Right atrium auricular region (tissue), 2 donors: Measurements from ENCODE around the gene PARD3B. TPM values are rescaled to one million over a fixed set of nuclear protein-coding genes. Genes with fewer than 3 reads are reported as not detected.

Experiments used
- DNase-seq: peaks from one replicate; pipeline ENCODE4 v3.0.0-alpha.2; 2019; ENCODE audit warnings: low spot score
- H3K27ac ChIP-seq, 2 donors: fragments of 200-600 bp; sonication (generic); 1 replicate in 1 of 2; 2 replicates in 1 of 2; pipeline ENCODE4 v1.5.1; 2016 to 2019
- H3K27me3 ChIP-seq, 2 donors: fragments of 200-600 bp; sonication (generic); one replicate each; pipeline versions ENCODE4 v1.5.1 to v1.6.0; 2017 to 2019
- H3K36me3 ChIP-seq: fragments of 200-600 bp; sonication (generic); one replicate; pipeline ENCODE4 v1.5.1; 2016
- H3K4me1 ChIP-seq, 2 donors: fragments of 200-600 bp; sonication (generic); one replicate each; pipeline versions ENCODE4 v1.5.1 to v1.6.0; 2017 to 2019
- H3K4me3 ChIP-seq, 2 donors: fragments of 200-600 bp; sonication (generic); 1 replicate in 1 of 2; 2 replicates in 1 of 2; pipeline ENCODE4 v1.5.1; 2017 to 2019; ENCODE audit warnings: mild to moderate bottlenecking in 1 of 2, moderate library complexity in 1 of 2
- H3K9me3 ChIP-seq, 2 donors: fragments of 200-600 bp; sonication (generic); one replicate each; pipeline ENCODE4 v1.5.1; 2019
- total RNA-seq, 2 donors: library from RNA; depleted of rRNA; stranded (reverse); fragments of >200 nt; gene quantifications; one replicate each; pipeline ENCODE4 v1.1.0, GENCODE V29; 2016
- TF ChIP-seq, protein P1 (sequence below), 2 donors: fragments of 200-600 bp; sonication (generic); IDR thresholded peaks; one replicate each; pipeline ENCODE4 v1.5.1; 2019; ENCODE audit warnings: antibody characterized with exemption in 2 of 2

The PARD3B gene
- total RNA-seq, 2 donors from 2014 or later = 7.4 to 12.2 TPM

DNA sequence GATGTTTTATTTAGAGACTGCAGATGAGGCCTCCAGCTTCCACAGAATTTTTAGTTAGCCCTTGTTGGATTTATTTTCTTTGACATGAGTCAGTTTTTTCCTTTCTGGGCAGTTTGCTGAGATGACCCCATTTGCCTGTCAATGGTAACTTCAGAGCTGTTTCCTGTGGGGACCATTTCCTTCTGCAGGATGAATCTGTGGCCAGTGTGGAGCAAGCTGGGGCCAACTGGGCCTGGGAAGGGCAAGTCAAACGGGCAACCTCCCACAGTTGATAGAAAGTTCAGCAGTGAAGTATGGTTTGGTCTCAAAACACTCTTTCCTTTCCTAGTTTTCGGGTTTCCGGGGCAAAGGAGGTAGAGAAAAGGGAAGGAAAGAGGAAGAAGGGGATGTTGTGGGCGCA lies 845.6 kb downstream of the PARD3B start:
- TF ChIP-seq, protein P1, sequence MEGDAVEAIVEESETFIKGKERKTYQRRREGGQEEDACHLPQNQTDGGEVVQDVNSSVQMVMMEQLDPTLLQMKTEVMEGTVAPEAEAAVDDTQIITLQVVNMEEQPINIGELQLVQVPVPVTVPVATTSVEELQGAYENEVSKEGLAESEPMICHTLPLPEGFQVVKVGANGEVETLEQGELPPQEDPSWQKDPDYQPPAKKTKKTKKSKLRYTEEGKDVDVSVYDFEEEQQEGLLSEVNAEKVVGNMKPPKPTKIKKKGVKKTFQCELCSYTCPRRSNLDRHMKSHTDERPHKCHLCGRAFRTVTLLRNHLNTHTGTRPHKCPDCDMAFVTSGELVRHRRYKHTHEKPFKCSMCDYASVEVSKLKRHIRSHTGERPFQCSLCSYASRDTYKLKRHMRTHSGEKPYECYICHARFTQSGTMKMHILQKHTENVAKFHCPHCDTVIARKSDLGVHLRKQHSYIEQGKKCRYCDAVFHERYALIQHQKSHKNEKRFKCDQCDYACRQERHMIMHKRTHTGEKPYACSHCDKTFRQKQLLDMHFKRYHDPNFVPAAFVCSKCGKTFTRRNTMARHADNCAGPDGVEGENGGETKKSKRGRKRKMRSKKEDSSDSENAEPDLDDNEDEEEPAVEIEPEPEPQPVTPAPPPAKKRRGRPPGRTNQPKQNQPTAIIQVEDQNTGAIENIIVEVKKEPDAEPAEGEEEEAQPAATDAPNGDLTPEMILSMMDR (IDR thresholded peaks at IDR 0.05) = no peak
- Histone ChIP-seq H3K27me3 (no peaks in the 10 kb centered on the region), H3K4me1 (no peaks in the 10 kb centered on the region), H3K27ac (no peak overlapping the region), H3K9me3 (no peaks in the 10 kb centered on the region), H3K4me3 (no peak overlapping the region), H3K36me3 (no peaks in the 10 kb centered on the region)
- no peak for DNase-seq

DNA sequence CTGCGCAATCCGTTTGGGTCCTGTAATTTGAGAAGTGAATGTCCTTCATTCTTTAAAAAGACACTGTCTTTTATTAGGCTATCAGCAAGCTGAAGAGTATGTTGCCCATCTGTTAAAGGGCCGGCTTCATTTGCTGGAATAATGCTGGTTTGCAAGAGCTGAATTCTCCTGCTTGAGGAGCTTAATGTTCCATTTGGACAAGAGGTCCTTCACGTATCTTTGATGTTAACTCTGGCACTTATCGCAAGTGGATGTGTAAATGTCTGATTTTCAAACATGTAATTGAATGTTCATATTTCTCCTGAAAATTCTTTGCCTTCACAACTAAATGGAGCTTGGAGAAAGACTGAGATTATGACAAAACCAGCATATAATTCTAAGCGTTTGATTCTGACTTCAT lies 856.2 kb downstream of the PARD3B start:
- no peaks in the 10 kb centered on the region for H3K9me3 ChIP-seq
- H3K4me3 ChIP-seq = no peak overlapping the region
- H3K27me3 ChIP-seq = no peaks in the 10 kb centered on the region
- no peaks in the 10 kb centered on the region for H3K36me3 ChIP-seq
- TF ChIP-seq, protein P1 (IDR thresholded peaks at IDR 0.05) = no peak
- DNase-seq = no peak
- no peak overlapping the region for H3K27ac ChIP-seq
- H3K4me1 ChIP-seq = peaks cover 0 to 11% of the 10 kb centered on the region in 2 donors

DNA sequence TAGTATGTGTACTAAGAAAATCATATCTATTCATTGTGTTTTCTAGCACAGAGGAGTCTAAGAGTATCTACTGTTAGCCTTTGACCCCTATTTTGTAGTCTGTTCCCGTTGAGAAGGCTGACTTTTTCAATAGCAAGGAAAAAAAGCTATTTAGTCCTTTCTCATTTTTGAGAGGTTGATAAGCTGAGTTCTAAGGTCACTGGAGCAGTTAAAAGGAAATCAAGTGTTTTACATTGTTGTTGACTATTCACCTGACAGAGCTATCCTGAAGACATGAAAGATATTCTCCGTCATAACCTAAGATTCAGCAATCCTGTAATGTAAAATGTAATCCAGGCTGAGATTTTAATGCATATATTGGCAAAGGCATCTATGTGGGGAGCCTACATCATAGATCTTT lies 856.7 kb downstream of the PARD3B start:
- DNase-seq = no peak
- Histone ChIP-seq H3K4me1 (peaks cover 0 to 11% of the 10 kb centered on the region in 2 donors), H3K4me3 (no peak overlapping the region), H3K9me3 (no peaks in the 10 kb centered on the region), H3K36me3 (no peaks in the 10 kb centered on the region), H3K27ac (no peak overlapping the region), H3K27me3 (no peaks in the 10 kb centered on the region)
- TF ChIP-seq, protein P1 (IDR thresholded peaks at IDR 0.05) = no peak

DNA sequence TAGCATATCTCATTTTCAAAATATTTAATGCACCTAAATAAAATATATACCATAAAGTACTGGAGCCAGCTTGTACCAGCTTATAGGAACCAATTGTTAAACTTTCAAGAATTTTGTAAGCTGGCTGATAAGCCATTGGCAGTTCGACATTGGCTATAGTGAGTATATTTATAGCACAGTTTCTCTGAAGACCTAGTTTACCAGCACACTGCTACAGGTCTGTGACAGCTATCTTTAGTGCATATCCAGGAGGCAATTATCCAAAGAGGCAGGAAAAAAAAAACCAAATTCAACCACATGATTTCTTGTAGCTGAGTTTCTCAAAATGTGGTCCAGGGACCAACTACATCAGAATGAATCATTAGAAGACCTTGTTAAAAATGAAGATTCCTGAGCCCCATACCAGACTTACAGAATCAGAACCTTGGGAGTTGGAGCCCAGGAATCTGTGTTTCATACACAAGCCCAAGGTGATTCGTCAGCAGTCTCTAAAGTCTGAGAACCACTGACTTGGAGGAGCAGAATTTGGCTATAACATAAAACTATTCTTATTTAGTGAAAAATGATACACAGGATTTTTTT lies 858.1 kb downstream of the PARD3B start:
- DNase-seq = no peak
- Histone ChIP-seq H3K4me3 (no peak overlapping the region), H3K36me3 (no peaks in the 10 kb centered on the region), H3K27ac (no peak overlapping the region), H3K4me1 (peaks cover 0 to 18% of the 10 kb centered on the region in 2 donors), H3K9me3 (no peaks in the 10 kb centered on the region), H3K27me3 (no peaks in the 10 kb centered on the region)
- TF ChIP-seq, protein P1 (IDR thresholded peaks at IDR 0.05) = no peak

DNA sequence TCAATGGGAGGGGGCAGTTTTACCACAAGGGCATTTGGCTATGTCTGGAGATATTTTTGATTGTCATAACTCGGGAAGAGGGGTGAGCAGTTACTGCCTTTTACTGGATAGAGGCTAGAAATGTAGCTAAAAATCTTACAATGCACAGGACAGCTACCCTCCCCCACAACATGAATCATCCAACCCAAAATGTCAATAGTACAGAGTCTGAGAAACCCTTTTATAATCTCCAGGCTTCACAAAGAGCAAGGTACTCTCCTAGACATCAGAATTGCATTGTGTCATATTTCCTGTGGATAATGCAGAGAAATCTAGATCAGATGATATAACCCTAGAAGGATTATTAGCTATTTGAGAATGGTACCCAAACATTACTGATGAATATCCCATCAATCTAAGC lies 859.9 kb downstream of the PARD3B start:
- H3K27ac ChIP-seq = no peak overlapping the region
- TF ChIP-seq, protein P1 (IDR thresholded peaks at IDR 0.05) = no peak

DNA sequence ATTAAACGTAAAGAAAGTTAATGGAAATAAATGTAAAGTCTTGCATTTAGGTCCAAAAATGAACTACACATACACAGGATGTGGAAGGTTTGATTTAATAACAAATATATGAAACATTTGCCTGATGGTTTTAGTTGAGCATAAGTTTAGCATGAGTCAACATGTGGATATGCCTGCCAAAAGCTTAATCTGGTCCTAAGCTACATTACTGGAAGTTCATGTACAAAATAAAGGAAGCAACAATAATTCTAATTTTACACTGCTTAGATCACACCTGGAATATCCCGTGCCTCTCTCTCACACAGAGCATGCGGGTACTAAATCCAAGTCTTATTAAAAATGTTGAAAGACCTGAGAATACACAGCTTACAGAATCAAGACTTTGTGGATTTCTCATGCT lies 860.5 kb downstream of the PARD3B start:
- Histone ChIP-seq H3K4me3 (no peak overlapping the region), H3K36me3 (no peaks in the 10 kb centered on the region), H3K4me1 (peaks cover 0 to 18% of the 10 kb centered on the region in 2 donors), H3K27ac (no peak overlapping the region), H3K27me3 (no peaks in the 10 kb centered on the region), H3K9me3 (no peaks in the 10 kb centered on the region)
- no peak for DNase-seq
- TF ChIP-seq, protein P1 (IDR thresholded peaks at IDR 0.05) = no peak

More for the DNA sequence above, 859.9 kb downstream of the PARD3B start:
- no peaks in the 10 kb centered on the region for H3K27me3 ChIP-seq
- H3K4me1 ChIP-seq = peaks cover 0 to 18% of the 10 kb centered on the region in 2 donors
- no peak overlapping the region for H3K4me3 ChIP-seq
- no peak for DNase-seq
- H3K36me3 ChIP-seq = no peaks in the 10 kb centered on the region
- no peaks in the 10 kb centered on the region for H3K9me3 ChIP-seq
